IMR-90 (cell line): ENCODE measurements around the gene MRPL40. TPM values are rescaled to one million over a fixed set of nuclear protein-coding genes. Genes with fewer than 3 reads are reported as not detected.

Experiments used
- ATAC-seq: fragments of 200-7000 bp; cut with Tn5 transposase; 2 replicates; pipeline ENCODE4 v1.9.1; 2020; ENCODE audit warnings: low read depth, mild to moderate bottlenecking, moderate library complexity
- BruUV-seq: library from RNA; stranded (reverse); fragments of 400-500 nt; replicated peaks from 2 replicates; lab custom pipeline; 2021; lab: Mats Ljungman, UMichigan
- CTCF ChIA-PET: fragments of 300-600 bp; formaldehyde crosslinking; extraction: SDS; loops from one replicate; lab custom pipeline; 2021; ENCODE audit warnings: antibody characterized with exemption; lab: Yijun Ruan, JAX
- POLR2A ChIA-PET: fragments of 300-600 bp; sonication (Branson Sonifier 250); formaldehyde crosslinking; loops from one replicate; lab custom pipeline; 2022; ENCODE audit warnings: antibody characterized with exemption; ENCODE audit not compliant: unreplicated experiment; lab: Charles Lee
- DNase-seq: peaks from one replicate; pipeline ENCODE4 v3.0.0; 2013
- H2AFZ ChIP-seq: replicated peaks from 2 replicates; pipeline ENCODE3; 2013; ENCODE audit warnings: low read length, mild to moderate bottlenecking; ENCODE audit not compliant: poor library complexity
- H2AK5ac ChIP-seq: 2 replicates; pipeline ENCODE4 v1.6.1; 2013; ENCODE audit warnings: low read depth, low read length, inconsistent platforms
- H2AK9ac ChIP-seq: replicated peaks from 2 replicates; pipeline ENCODE3; 2013; ENCODE audit warnings: mild to moderate bottlenecking, low read depth, low read length, moderate library complexity; ENCODE audit not compliant: poor library complexity
- H2BK120ac ChIP-seq: 2 replicates; pipeline ENCODE4 v1.6.1; 2013; ENCODE audit warnings: low read depth, low read length, inconsistent platforms
- H2BK15ac ChIP-seq: 3 replicates; pipeline ENCODE4 v1.6.1; 2013; ENCODE audit warnings: low read depth, low read length, inconsistent platforms
- H2BK20ac ChIP-seq: 2 replicates; pipeline ENCODE4 v1.6.1; 2013; ENCODE audit warnings: low read depth, mild to moderate bottlenecking, inconsistent platforms, low read length, moderate library complexity
- H2BK5ac ChIP-seq: 2 replicates; pipeline ENCODE4 v1.6.1; 2013; ENCODE audit warnings: mild to moderate bottlenecking, low read depth, low read length, inconsistent platforms; ENCODE audit not compliant: poor library complexity, severe bottlenecking
- H3K14ac ChIP-seq: replicated peaks from 2 replicates; pipeline ENCODE4 v1.6.1; 2013; ENCODE audit warnings: low read depth, low read length, inconsistent platforms
- H3K18ac ChIP-seq: 2 replicates; pipeline ENCODE4 v1.6.1; 2013; ENCODE audit warnings: low read depth, low read length, control low read depth
- H3K23ac ChIP-seq: 2 replicates; pipeline ENCODE4 v1.6.1; 2013; ENCODE audit warnings: low read depth, low read length, inconsistent platforms
- H3K27ac ChIP-seq: 2 replicates; pipeline ENCODE4 v1.5.1; 2013; ENCODE audit warnings: mild to moderate bottlenecking, control low read depth, low read length; ENCODE audit not compliant: insufficient read depth
- H3K27me3 ChIP-seq: 2 replicates; pipeline ENCODE4 v1.6.1; 2013; ENCODE audit warnings: low read length; ENCODE audit not compliant: control insufficient read depth, insufficient read depth
- H3K36me3 ChIP-seq: 2 replicates; pipeline ENCODE4 v1.6.1; 2013; ENCODE audit warnings: low read length, mixed read lengths; ENCODE audit not compliant: control insufficient read depth, insufficient read depth
- H3K4ac ChIP-seq: 2 replicates; pipeline ENCODE4 v1.6.1; 2013; ENCODE audit warnings: low read depth, low read length, inconsistent platforms
- H3K4me1 ChIP-seq: 2 replicates; pipeline ENCODE4 v1.6.1; 2013; ENCODE audit warnings: low read length, mixed read lengths; ENCODE audit not compliant: control insufficient read depth, insufficient read depth
- H3K4me2 ChIP-seq: 2 replicates; pipeline ENCODE4 v1.6.1; 2013; ENCODE audit warnings: low read depth, mild to moderate bottlenecking, control low read depth, low read length, moderate library complexity
- H3K4me3 ChIP-seq: 2 replicates; pipeline ENCODE4 v1.5.1; 2013; ENCODE audit warnings: low read depth, mild to moderate bottlenecking, control low read depth, low read length, moderate library complexity; ENCODE audit not compliant: insufficient read depth
- H3K56ac ChIP-seq: 2 replicates; pipeline ENCODE4 v1.6.1; 2013; ENCODE audit warnings: low read length, inconsistent platforms; ENCODE audit not compliant: insufficient read depth; ENCODE audit errors: extremely low read depth
- H3K79me1 ChIP-seq, 2 experiments: 2 replicates each; pipeline ENCODE4 v1.6.1; 2013; ENCODE audit warnings: low read length in 2 of 2, inconsistent platforms in 1 of 2, low read depth in 1 of 2
- H3K9ac ChIP-seq: 2 replicates; pipeline ENCODE4 v1.6.1; 2013; ENCODE audit warnings: low read depth, low read length, control low read depth
- H3K9me1 ChIP-seq: 2 replicates; pipeline ENCODE4 v1.6.1; 2013; ENCODE audit warnings: low read length, inconsistent platforms; ENCODE audit not compliant: insufficient read depth
- H3K9me3 ChIP-seq: 2 replicates; pipeline ENCODE4 v1.6.1; 2013; ENCODE audit warnings: low read length; ENCODE audit not compliant: control insufficient read depth, insufficient read depth
- H4K20me1 ChIP-seq: 2 replicates; pipeline ENCODE4 v1.6.1; 2013; ENCODE audit warnings: low read length, inconsistent platforms; ENCODE audit not compliant: insufficient read depth
- H4K5ac ChIP-seq: 2 replicates; pipeline ENCODE4 v1.6.1; 2013; ENCODE audit warnings: mild to moderate bottlenecking, low read depth, low read length, control low read depth
- H4K8ac ChIP-seq, 2 experiments: 2 replicates each; pipeline ENCODE4 v1.6.1; 2013; ENCODE audit warnings: low read depth in 2 of 2, low read length in 2 of 2, control low read depth in 1 of 2, inconsistent platforms in 1 of 2
- H4K91ac ChIP-seq: 2 replicates; pipeline ENCODE4 v1.6.1; 2013; ENCODE audit warnings: low read depth, low read length, inconsistent platforms; ENCODE audit not compliant: insufficient read depth
- BHLHE40 ChIP-seq: fragments of 150-350 bp; IDR thresholded peaks from 2 replicates; pipeline ENCODE4 v1.6.1; 2016; ENCODE audit warnings: mild to moderate bottlenecking, low read depth, low read length
- CEBPB ChIP-seq: IDR thresholded peaks from 2 replicates; pipeline ENCODE4 v1.6.1; 2012; ENCODE audit warnings: low read depth, low read length, improper control_type of control experiment
- CHD1 ChIP-seq: IDR thresholded peaks from 2 replicates; pipeline ENCODE4 v1.6.1; 2012; ENCODE audit warnings: low read depth, low read length, improper control_type of control experiment
- FOS ChIP-seq: fragments of 150-350 bp; IDR thresholded peaks from 2 replicates; pipeline ENCODE4 v1.6.1; 2016; ENCODE audit warnings: low read depth, low read length
- MAFK ChIP-seq: IDR thresholded peaks from 2 replicates; pipeline ENCODE4 v1.6.1; 2012; ENCODE audit warnings: low read depth, low read length, improper control_type of control experiment
- NFE2L2 ChIP-seq: fragments of 150-350 bp; IDR thresholded peaks from 2 replicates; pipeline ENCODE4 v1.6.1; 2016; ENCODE audit warnings: low read depth, mild to moderate bottlenecking, low read length
- POLR2A ChIP-seq: IDR thresholded peaks from 2 replicates; pipeline ENCODE4 v1.6.1; 2012; ENCODE audit warnings: mild to moderate bottlenecking, low read depth, low read length
- SMC3 ChIP-seq: fragments of 150-350 bp; IDR thresholded peaks from 2 replicates; pipeline ENCODE4 v1.6.1; 2016; ENCODE audit warnings: low read depth, mild to moderate bottlenecking, antibody characterized with exemption, low read length, moderate library complexity
- WGBS, 2 experiments: methylation state at CpG; one replicate each; pipeline versions ENCODE4 v1.1.5 to v1.1.7; 2013; ENCODE audit warnings: missing lambda C conversion rate in 2 of 2; ENCODE audit not compliant: insufficient read length in 1 of 2; ENCODE audit errors: extremely low coverage in 2 of 2; 5-methylcytosine and 5-hydroxymethylcytosine counted together
- dilution Hi-C: fragments of 300-500 bp; cut with HindIII; formaldehyde crosslinking; loops from one replicate; pipeline ENCODE4 v1.14.3; 2018; ENCODE audit warnings: low sequenced_read_pairs; ENCODE audit not compliant: unreplicated experiment
- in situ Hi-C: fragments of 300-500 bp; cut with MboI; formaldehyde crosslinking; loops from 3 replicates; pipeline ENCODE4 v1.14.3; 2019; ENCODE audit warnings: low sequenced_read_pairs, inconsistent platforms, mixed read lengths
- intact Hi-C: fragments of 100-400 bp; cut with micrococcal nuclease; formaldehyde crosslinking; loops from 2 replicates; pipeline ENCODE4 v1.10.0; 2022
- polyA plus RNA-seq, 3 experiments: library from polyadenylated mRNA; depleted of rRNA; stranded (reverse); fragments of >200 nt; gene quantifications; 2 replicates each; pipeline ENCODE4 v1.2.3, GENCODE V29; 2012; ENCODE audit warnings: low replicate concordance in 1 of 3
- total RNA-seq: library from RNA; depleted of rRNA; stranded (reverse); fragments of >200 nt; gene quantifications from 2 replicates; pipeline ENCODE4 v1.2.3, GENCODE V29; 2012
- TF ChIP-seq, protein P1 (sequence below): fragments of 150-350 bp; IDR thresholded peaks from 2 replicates; pipeline ENCODE4 v1.6.1; 2017; ENCODE audit warnings: mild to moderate bottlenecking, antibody characterized with exemption, low read length, low read depth
- TF ChIP-seq, protein P2 (sequence below): conservative IDR thresholded peaks from 2 replicates; pipeline ENCODE4 v1.5.1; 2012; ENCODE audit warnings: mild to moderate bottlenecking, low read depth, low read length, improper control_type of control experiment
- TF ChIP-seq, protein P3 (sequence below): fragments of 150-350 bp; IDR thresholded peaks from 2 replicates; pipeline ENCODE4 v1.6.1; 2016; ENCODE audit warnings: low read depth, mild to moderate bottlenecking, low read length, moderate library complexity, borderline replicate concordance

The MRPL40 gene
- total and polyA plus RNA-seq, 2 of the 4 experiments (the other 2 are of a cell fraction), result 36.7 to 37.5 TPM

DNA sequence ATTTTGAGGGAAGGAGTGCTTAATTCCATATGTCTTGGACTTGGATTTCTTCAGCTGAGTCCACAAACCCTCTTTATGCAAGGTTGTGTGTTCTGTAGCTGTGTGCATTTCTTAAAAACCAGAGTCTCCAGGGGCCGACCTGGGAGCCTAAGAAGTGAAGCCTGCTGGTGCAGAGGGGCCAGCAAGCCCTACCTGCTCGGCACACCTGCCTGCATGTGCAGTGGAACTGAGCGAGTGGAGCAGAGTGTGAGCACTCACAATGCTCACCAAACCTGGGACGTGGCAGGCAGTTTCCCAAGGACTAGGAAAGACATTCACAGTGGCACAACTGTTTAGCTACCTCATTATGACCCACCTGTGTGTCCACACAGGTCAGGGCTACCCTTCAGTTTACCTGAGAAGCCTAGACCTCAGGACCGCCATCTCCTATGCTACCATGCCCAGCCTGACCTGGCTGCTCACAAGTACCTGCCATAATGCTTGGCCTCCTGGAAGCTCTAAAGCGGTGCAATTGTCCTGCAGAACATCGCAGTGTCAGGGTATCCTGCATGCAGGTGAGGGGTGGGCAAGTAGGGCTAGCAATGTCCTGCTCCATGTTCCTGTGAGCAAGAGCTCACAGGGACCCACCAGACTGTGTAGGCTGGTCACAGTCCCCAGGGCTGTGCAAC lies 11.3 kb downstream of the MRPL40 start:
- H3K23ac ChIP-seq, result no peak overlapping the region
- ChIA-PET CTCF (interaction anchor here (0.6 kb wide), 1 partner anchor 47 kb away, joined by 3 read pairs; no protein-coding TSS in a partner anchor), POLR2A (no interaction called here)
- peaks cover 17% of the 10 kb centered on the region for H4K20me1 ChIP-seq
- H3K27me3 ChIP-seq, result no peaks in the 10 kb centered on the region
- H3K36me3 ChIP-seq, result peaks cover 17% of the 10 kb centered on the region
- no peak overlapping the region for H2BK120ac ChIP-seq
- peaks cover 9% of the 10 kb centered on the region; the same call in 1 of the 2 replicates for H3K9me1 ChIP-seq
- H2BK15ac ChIP-seq, result no peak overlapping the region
- no peak overlapping the region for H2AFZ ChIP-seq
- H3K14ac ChIP-seq, result no peak overlapping the region
- no peak overlapping the region for H3K9ac ChIP-seq
- H2BK20ac ChIP-seq, result no peak overlapping the region
- no TSS peak for BruUV-seq
- H3K4ac ChIP-seq, result no peak overlapping the region
- H3K79me1 ChIP-seq, result peaks cover 36 to 64% of the 10 kb centered on the region in 2 experiments
- H3K4me3 ChIP-seq, result no peak overlapping the region
- H2AK9ac ChIP-seq, result no peak overlapping the region
- no peak overlapping the region for H2AK5ac ChIP-seq
- H4K91ac ChIP-seq, result no peak overlapping the region
- intact Hi-C loops, result no loop called here
- H4K8ac ChIP-seq, result no peak overlapping the region
- in situ Hi-C loops, result loop anchor here (10.0 kb wide), 1 partner anchor 59 kb away; no protein-coding TSS in a partner anchor
- no peak overlapping the region for H3K27ac ChIP-seq
- 100% methylated on average over 3 of the region's 7 CpGs; no CpG with 5 or more reads in 1 of the 2 experiments for WGBS, 2 experiments
- H3K9me3 ChIP-seq, result no peaks in the 10 kb centered on the region
- ATAC-seq (no peak), DNase-seq (no peak)
- H3K56ac ChIP-seq, result no peak overlapping the region
- no peak overlapping the region for H3K4me2 ChIP-seq
- H4K5ac ChIP-seq, result no peak overlapping the region
- no peak overlapping the region for H2BK5ac ChIP-seq
- TF ChIP-seq, protein P1, sequence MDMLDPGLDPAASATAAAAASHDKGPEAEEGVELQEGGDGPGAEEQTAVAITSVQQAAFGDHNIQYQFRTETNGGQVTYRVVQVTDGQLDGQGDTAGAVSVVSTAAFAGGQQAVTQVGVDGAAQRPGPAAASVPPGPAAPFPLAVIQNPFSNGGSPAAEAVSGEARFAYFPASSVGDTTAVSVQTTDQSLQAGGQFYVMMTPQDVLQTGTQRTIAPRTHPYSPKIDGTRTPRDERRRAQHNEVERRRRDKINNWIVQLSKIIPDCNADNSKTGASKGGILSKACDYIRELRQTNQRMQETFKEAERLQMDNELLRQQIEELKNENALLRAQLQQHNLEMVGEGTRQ, result no peak
- TF ChIP-seq, protein P2, sequence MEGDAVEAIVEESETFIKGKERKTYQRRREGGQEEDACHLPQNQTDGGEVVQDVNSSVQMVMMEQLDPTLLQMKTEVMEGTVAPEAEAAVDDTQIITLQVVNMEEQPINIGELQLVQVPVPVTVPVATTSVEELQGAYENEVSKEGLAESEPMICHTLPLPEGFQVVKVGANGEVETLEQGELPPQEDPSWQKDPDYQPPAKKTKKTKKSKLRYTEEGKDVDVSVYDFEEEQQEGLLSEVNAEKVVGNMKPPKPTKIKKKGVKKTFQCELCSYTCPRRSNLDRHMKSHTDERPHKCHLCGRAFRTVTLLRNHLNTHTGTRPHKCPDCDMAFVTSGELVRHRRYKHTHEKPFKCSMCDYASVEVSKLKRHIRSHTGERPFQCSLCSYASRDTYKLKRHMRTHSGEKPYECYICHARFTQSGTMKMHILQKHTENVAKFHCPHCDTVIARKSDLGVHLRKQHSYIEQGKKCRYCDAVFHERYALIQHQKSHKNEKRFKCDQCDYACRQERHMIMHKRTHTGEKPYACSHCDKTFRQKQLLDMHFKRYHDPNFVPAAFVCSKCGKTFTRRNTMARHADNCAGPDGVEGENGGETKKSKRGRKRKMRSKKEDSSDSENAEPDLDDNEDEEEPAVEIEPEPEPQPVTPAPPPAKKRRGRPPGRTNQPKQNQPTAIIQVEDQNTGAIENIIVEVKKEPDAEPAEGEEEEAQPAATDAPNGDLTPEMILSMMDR, result no peak
- TF ChIP-seq, protein P3, sequence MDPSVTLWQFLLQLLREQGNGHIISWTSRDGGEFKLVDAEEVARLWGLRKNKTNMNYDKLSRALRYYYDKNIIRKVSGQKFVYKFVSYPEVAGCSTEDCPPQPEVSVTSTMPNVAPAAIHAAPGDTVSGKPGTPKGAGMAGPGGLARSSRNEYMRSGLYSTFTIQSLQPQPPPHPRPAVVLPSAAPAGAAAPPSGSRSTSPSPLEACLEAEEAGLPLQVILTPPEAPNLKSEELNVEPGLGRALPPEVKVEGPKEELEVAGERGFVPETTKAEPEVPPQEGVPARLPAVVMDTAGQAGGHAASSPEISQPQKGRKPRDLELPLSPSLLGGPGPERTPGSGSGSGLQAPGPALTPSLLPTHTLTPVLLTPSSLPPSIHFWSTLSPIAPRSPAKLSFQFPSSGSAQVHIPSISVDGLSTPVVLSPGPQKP, result no peak
- no peak for TF ChIP-seq POLR2A
- no peak for TF ChIP-seq FOS
- no peak for TF ChIP-seq SMC3
- no peak for TF ChIP-seq CHD1
- TF ChIP-seq BHLHE40, result no peak
- no peak for TF ChIP-seq MAFK
- no peak for TF ChIP-seq CEBPB
- TF ChIP-seq NFE2L2, result no peak
- dilution Hi-C loops, result no loop called here
- H3K4me1 ChIP-seq, result peaks cover 9% of the 10 kb centered on the region
- H3K18ac ChIP-seq, result no peak overlapping the region
